ENCODE data around the gene LRRC3B.

Gene LRRC3B

DNA sequence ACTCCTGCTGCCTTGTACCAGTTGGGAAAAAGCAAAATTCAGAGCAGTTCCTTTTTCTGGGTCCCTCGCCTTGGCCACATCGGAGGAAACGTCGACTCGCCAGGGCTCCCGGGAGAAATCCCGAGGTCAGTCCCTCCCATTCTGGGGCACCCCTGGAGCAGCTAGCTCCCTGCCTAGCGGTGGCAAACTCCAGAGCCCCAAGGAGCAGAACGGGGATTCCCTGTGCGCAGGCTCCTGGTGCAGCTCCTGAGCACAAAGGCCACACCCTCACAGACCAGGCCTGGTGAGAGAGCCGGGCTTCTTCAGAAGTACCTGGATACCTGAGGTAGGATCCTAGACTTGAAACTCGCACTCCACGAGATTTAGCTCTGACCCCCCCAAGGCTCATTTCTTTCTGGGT is 2.6 kb downstream of the LRRC3B start:
- H3K79me2 ChIP-seq (ENCODE audit: insufficient read depth, low read depth), result no peaks in the 10 kb centered on the region
- H3K36me3 ChIP-seq (ENCODE audit: insufficient read depth), result no peaks in the 10 kb centered on the region
- no peak overlapping the region for H3K4me3 ChIP-seq (IDR thresholded peaks at IDR 0.05; ENCODE audit: insufficient read depth, low read depth, low read length)
- no peak overlapping the region for H3K9ac ChIP-seq
- TF ChIP-seq, protein P1, sequence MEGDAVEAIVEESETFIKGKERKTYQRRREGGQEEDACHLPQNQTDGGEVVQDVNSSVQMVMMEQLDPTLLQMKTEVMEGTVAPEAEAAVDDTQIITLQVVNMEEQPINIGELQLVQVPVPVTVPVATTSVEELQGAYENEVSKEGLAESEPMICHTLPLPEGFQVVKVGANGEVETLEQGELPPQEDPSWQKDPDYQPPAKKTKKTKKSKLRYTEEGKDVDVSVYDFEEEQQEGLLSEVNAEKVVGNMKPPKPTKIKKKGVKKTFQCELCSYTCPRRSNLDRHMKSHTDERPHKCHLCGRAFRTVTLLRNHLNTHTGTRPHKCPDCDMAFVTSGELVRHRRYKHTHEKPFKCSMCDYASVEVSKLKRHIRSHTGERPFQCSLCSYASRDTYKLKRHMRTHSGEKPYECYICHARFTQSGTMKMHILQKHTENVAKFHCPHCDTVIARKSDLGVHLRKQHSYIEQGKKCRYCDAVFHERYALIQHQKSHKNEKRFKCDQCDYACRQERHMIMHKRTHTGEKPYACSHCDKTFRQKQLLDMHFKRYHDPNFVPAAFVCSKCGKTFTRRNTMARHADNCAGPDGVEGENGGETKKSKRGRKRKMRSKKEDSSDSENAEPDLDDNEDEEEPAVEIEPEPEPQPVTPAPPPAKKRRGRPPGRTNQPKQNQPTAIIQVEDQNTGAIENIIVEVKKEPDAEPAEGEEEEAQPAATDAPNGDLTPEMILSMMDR (conservative IDR thresholded peaks at IDR 0.05; ENCODE audit: low read depth, low read length), result no peak
- no peak overlapping the region for H3K4me2 ChIP-seq
- H4K20me1 ChIP-seq (ENCODE audit: insufficient read depth), result no peaks in the 10 kb centered on the region
- H3K27me3 ChIP-seq (ENCODE audit: insufficient read depth, low read depth), result no peaks in the 10 kb centered on the region
- H3K27ac ChIP-seq, result no peak overlapping the region
- no peaks in the 10 kb centered on the region for H3K4me1 ChIP-seq (ENCODE audit: low read depth, poor library complexity, severe bottlenecking)
- no peak overlapping the region for H2AFZ ChIP-seq (ENCODE audit: low read depth)

DNA sequence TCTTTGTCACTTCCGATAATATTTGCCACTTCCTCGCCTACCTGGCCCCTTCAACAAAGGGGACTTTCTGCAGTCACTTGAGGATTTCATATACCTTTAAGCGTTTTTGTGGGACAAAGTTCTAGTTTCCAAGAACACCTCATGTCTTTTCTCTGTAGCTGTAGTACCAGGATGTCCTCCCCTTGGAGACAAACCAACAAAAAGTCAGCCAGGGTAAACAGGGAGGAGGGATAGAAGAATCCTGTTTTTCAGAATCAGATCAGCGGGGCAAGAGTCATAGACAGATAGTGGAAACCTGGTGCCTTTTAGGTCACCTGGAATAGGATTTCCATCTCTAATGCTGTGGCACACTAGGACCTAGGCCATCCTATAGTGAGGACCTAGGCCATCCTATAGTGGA is 4.5 kb downstream of the LRRC3B start:
- Histone ChIP-seq H3K36me3 (ENCODE audit: insufficient read depth) (no peaks in the 10 kb centered on the region), H3K9ac (no peak overlapping the region), H3K27ac (no peak overlapping the region), H3K79me2 (ENCODE audit: insufficient read depth, low read depth) (no peaks in the 10 kb centered on the region), H2AFZ (ENCODE audit: low read depth) (no peak overlapping the region), H4K20me1 (ENCODE audit: insufficient read depth) (no peaks in the 10 kb centered on the region), H3K4me1 (ENCODE audit: low read depth, poor library complexity, severe bottlenecking) (no peaks in the 10 kb centered on the region), H3K4me2 (no peak overlapping the region), H3K27me3 (ENCODE audit: insufficient read depth, low read depth) (no peaks in the 10 kb centered on the region), H3K4me3 (IDR thresholded peaks at IDR 0.05; ENCODE audit: insufficient read depth, low read depth, low read length) (no peak overlapping the region)
- TF ChIP-seq, protein P1 (conservative IDR thresholded peaks at IDR 0.05; ENCODE audit: low read depth, low read length), result no peak

DNA sequence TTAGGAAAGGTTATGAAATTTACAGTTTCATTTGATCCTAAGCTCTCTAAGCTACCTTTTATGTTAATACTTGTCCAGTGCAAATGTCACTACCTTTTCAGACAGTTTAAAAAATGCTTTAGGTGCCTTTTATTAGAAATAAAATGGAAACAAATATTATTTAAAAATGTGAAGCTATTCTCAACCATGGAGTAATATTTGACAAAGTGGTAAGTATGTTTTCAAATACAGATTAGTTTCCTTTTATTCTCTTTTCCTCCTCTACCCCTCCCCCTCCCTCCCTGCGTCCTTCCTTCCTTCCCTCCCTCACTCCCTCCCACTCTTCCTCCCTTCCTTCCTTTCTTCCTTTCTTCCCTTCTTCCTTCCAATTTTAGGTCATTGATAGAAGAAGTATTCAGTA is 6.3 kb downstream of the LRRC3B start:
- H4K20me1 ChIP-seq (ENCODE audit: insufficient read depth), result no peaks in the 10 kb centered on the region
- no peaks in the 10 kb centered on the region for H3K27me3 ChIP-seq (ENCODE audit: insufficient read depth, low read depth)
- H3K4me1 ChIP-seq (ENCODE audit: low read depth, poor library complexity, severe bottlenecking), result no peaks in the 10 kb centered on the region
- no peak overlapping the region for H2AFZ ChIP-seq (ENCODE audit: low read depth)
- H3K79me2 ChIP-seq (ENCODE audit: insufficient read depth, low read depth), result no peaks in the 10 kb centered on the region
- no peak overlapping the region for H3K4me3 ChIP-seq (IDR thresholded peaks at IDR 0.05; ENCODE audit: insufficient read depth, low read depth, low read length)
- H3K9ac ChIP-seq, result no peak overlapping the region
- TF ChIP-seq, protein P1 (conservative IDR thresholded peaks at IDR 0.05; ENCODE audit: low read depth, low read length), result no peak
- no peaks in the 10 kb centered on the region for H3K36me3 ChIP-seq (ENCODE audit: insufficient read depth)
- H3K27ac ChIP-seq, result no peak overlapping the region
- no peak overlapping the region for H3K4me2 ChIP-seq

DNA sequence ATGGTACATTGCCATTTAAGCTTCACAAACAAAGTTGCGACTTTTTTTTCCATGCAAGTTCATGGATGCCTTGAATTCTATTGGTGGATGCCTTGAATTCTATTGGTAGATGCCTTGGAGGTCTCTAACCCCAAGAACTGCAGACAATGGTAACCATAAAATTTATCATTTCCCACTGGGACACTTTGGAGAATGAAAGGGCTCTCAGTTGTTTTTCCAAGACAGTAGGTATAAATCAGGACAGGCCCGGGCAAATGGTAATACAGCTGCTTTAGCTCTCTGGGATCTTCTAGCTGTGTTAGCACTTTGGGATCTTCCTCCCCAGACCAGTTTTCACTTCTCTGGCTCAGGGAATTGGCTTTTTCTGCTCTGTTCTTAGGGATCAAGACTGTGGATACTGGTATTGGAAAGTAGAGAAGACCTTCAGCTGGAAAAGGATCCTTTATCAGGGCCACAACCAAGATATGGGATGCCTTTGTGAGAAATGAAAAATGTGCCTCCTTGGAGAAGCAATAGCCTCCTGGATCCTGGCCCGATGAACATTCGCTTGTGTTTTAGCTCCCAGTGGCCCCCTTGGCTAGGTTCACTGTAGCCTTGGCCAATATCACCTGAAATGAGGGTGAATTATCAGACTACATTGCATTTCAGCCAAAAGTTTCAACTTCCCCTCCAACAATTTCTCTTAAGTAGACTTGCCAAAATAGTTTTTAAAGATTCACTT is 8.3 kb downstream of the LRRC3B start:
- Histone ChIP-seq H3K27me3 (ENCODE audit: insufficient read depth, low read depth) (no peaks in the 10 kb centered on the region), H3K4me3 (IDR thresholded peaks at IDR 0.05; ENCODE audit: insufficient read depth, low read depth, low read length) (no peak overlapping the region), H3K9ac (no peak overlapping the region), H3K79me2 (ENCODE audit: insufficient read depth, low read depth) (no peaks in the 10 kb centered on the region), H3K4me1 (ENCODE audit: low read depth, poor library complexity, severe bottlenecking) (no peaks in the 10 kb centered on the region), H4K20me1 (ENCODE audit: insufficient read depth) (no peaks in the 10 kb centered on the region), H2AFZ (ENCODE audit: low read depth) (no peak overlapping the region), H3K4me2 (no peak overlapping the region), H3K36me3 (ENCODE audit: insufficient read depth) (no peaks in the 10 kb centered on the region), H3K27ac (no peak overlapping the region)
- TF ChIP-seq, protein P1 (conservative IDR thresholded peaks at IDR 0.05; ENCODE audit: low read depth, low read length), result no peak
